ENCODE results near the gene SNIP1.

The SNIP1 gene, protein sequence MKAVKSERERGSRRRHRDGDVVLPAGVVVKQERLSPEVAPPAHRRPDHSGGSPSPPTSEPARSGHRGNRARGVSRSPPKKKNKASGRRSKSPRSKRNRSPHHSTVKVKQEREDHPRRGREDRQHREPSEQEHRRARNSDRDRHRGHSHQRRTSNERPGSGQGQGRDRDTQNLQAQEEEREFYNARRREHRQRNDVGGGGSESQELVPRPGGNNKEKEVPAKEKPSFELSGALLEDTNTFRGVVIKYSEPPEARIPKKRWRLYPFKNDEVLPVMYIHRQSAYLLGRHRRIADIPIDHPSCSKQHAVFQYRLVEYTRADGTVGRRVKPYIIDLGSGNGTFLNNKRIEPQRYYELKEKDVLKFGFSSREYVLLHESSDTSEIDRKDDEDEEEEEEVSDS

GRCh38 chr1:37553927-37554808 is at the start of gene SNIP1:
Gene SNIP1 (minus strand): TSS chr1:37554293. CDS start chr1:37554229, 64 bp downstream.
- Histone ChIP-seq H3K27me3 (no peaks in the 10 kb centered on the region), H3K9me3 (replicated peaks in 1 of 11) (peaks cover 0 to 10% (median 5%) of the 10 kb centered on the region in 11 experiments; a peak in 10 of 22 replicates), H3K4me2 (peak within 1 kb of the TSS; percentile 88 to 99 (median 95)), H3K36me3 (peaks cover 34 to 40% (median 36%) of the 10 kb centered on the region in 11 experiments), H4K20me1 (peaks cover 3 to 48% (median 38%) of the 10 kb centered on the region in 11 experiments; a peak in 18 of 22 replicates), H3K4me1 (peaks cover 15 to 36% (median 27%) of the 10 kb centered on the region in 10 experiments), H3K27ac (peak within 1 kb of the TSS; percentile 79 to 95 (median 90)), H3K4me3 (peak within 1 kb of the TSS; percentile 77 to 100 (median 96)), H3K9ac (peak within 1 kb of the TSS; percentile 83 to 98 (median 94))
- TF ChIP-seq Cebpa-rat (IDR thresholded peaks at IDR 0.05) = no peak

- no peak overlapping the region for H3K4me2 ChIP-seq
These were observed 48.9 kb upstream of the SNIP1 start for GRCh38 chr1:37602750-37603694.

DNA sequence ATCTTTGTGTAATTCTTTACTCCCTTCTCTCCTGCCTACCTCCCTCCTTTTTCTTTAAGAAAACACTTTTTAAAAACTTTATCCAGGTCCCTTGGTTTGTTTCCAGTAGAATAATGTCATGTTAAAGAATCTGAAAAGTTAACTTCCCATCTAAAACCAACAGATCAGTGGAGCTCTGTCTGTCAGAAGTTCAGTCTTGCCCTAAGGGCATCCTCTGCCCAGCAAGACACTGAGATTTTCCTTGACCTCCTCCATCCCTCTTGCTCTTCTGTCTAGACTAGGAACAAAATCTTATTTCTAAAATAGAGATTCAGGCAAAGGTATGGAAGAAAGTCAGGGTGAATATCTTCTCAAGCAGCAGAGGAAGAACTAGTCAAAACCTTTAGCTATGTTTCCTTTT is 47.3 kb upstream of the SNIP1 start:
- Histone ChIP-seq H3K27ac (no peak overlapping the region), H3K9ac (no peak overlapping the region), H3K4me1 (peaks cover under 1 to 10% (median 5%) of the 10 kb centered on the region in 10 experiments; a peak in 14 of 20 replicates), H3K4me3 (no peak overlapping the region), H4K20me1 (no peaks in the 10 kb centered on the region), H3K4me2 (no peak overlapping the region), H3K27me3 (no peaks in the 10 kb centered on the region), H3K9me3 (replicated peaks in 1 of 11) (no peaks in the 10 kb centered on the region), H3K36me3 (no peaks in the 10 kb centered on the region)
- TF ChIP-seq Cebpa-rat (IDR thresholded peaks at IDR 0.05) = no peak

More at GRCh38 chr1:37602750-37603694, 48.9 kb upstream of the SNIP1 start:
- H3K27me3 ChIP-seq = no peaks in the 10 kb centered on the region; a peak in 1 of 22 replicates
- H4K20me1 ChIP-seq = no peaks in the 10 kb centered on the region
- TF ChIP-seq Cebpa-rat (IDR thresholded peaks at IDR 0.05) = no peak
- H3K9me3 ChIP-seq (replicated peaks in 1 of 11) = no peaks in the 10 kb centered on the region
- no peak overlapping the region for H3K27ac ChIP-seq
- no peak overlapping the region for H3K9ac ChIP-seq
- H3K36me3 ChIP-seq = no peaks in the 10 kb centered on the region
- peaks cover 0 to 14% (median 5%) of the 10 kb centered on the region in 10 experiments; a peak in 12 of 20 replicates for H3K4me1 ChIP-seq
- no peak overlapping the region for H3K4me3 ChIP-seq

- H3K27ac ChIP-seq = no peak overlapping the region
These were observed 45.8 kb upstream of the SNIP1 start for GRCh38 chr1:37599940-37600339.

DNA sequence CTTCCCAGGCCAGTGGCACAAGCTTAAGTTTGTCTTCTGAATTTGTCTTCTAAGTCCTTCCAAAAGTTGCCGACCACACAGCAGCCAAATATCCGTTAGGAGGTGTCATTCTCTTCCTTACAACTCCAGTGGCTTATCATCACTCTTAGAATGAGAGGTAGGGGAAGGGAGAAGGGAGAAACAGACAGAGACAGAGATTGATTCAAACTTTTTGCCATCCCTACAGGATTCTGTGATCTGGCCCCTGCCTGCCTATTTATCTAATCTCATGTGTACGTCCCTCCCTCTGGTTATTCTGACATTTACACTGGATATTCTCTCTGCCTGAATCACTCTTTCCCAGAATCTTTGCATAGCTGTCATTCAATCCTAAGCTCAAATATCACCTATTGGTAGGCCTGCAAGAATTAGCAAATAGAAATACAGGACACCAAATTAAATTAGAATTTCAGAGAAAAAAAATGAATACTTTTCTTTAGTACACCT is 42.1 kb upstream of the SNIP1 start:
- peak overlapping the region; percentile 79 to 97 (median 93) for H3K4me2 ChIP-seq
- peak overlapping the region in 7 of 11 experiments; percentile 77 to 88 (median 81); a peak in 10 of 22 replicates for H3K27ac ChIP-seq
- peaks cover 25 to 35% (median 29%) of the 10 kb centered on the region in 11 experiments for H3K36me3 ChIP-seq
- H4K20me1 ChIP-seq = peaks cover 13 to 42% (median 42%) of the 10 kb centered on the region in 11 experiments; a peak in 21 of 22 replicates
- H3K4me1 ChIP-seq = peaks cover 18 to 26% (median 22%) of the 10 kb centered on the region in 10 experiments
- H3K4me3 ChIP-seq = peak overlapping the region; percentile 69 to 91 (median 83)
- no peak for TF ChIP-seq Cebpa-rat (IDR thresholded peaks at IDR 0.05)
- no peaks in the 10 kb centered on the region for H3K9me3 ChIP-seq (replicated peaks in 1 of 11)
- no peaks in the 10 kb centered on the region for H3K27me3 ChIP-seq
- H3K9ac ChIP-seq = peak overlapping the region; percentile 76 to 91 (median 87); a peak in 21 of 22 replicates

More at GRCh38 chr1:37599940-37600339, 45.8 kb upstream of the SNIP1 start:
- peaks cover 2 to 9% (median 7%) of the 10 kb centered on the region in 10 experiments; a peak in 16 of 20 replicates for H3K4me1 ChIP-seq
- H4K20me1 ChIP-seq = peaks cover 0 to 6% (median 5%) of the 10 kb centered on the region in 11 experiments; a peak in 11 of 22 replicates
- H3K9ac ChIP-seq = no peak overlapping the region; a peak in 1 of 22 replicates
- no peak overlapping the region for H3K4me2 ChIP-seq
- TF ChIP-seq Cebpa-rat (IDR thresholded peaks at IDR 0.05) = no peak
- no peaks in the 10 kb centered on the region for H3K36me3 ChIP-seq
- H3K4me3 ChIP-seq = no peak overlapping the region
- H3K9me3 ChIP-seq (replicated peaks in 1 of 11) = no peaks in the 10 kb centered on the region
- H3K27me3 ChIP-seq = no peaks in the 10 kb centered on the region

DNA sequence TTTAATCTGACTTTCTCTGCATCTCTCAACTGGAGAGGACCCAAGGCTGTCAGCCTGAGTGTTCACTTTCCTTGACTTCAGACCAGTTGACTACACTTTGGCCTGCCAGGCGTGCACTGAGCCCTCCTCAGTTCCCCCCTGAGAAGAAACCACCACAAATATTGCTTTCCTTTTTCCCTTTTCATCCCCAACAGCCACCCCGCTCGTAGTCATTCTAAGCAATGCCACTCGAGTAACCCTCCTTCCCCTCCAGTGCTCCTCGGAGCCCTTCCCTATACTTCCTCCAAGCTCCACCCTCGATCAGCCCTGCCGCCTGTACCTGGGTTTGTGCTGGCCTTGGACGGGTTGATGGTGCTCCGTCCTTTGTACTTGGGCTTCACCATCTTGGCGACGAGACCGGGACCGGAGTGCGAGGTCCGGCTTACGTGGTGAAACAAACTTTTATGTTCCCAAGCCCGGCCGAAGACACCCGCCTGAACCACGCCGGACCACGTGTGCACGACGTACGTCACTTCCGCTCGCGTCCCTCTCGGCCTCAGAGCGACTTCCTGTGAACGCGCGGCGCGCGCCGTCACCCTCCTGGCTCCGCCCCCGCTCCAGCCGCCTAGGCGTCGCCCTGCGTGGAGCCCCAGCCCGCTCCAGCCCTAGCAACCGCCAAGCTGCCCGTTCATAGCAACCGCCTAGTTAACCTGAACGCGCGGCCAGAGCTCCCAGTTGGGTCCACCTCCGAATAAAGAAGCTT is 41.5 kb upstream of the SNIP1 start, which contains the start of gene GNL2:
Gene GNL2 (minus strand): TSS at position 498 of the 742 bp plus-strand sequence. CDS start 115 bp downstream, at position 383.
- Histone ChIP-seq H3K27me3 (no peaks in the 10 kb centered on the region), H3K27ac (peak within 1 kb of the TSS; percentile 50 to 88 (median 85); a peak in 21 of 22 replicates), H3K9me3 (replicated peaks in 1 of 11) (no peaks in the 10 kb centered on the region), H3K4me2 (peak within 1 kb of the TSS; percentile 88 to 98 (median 95)), H3K4me1 (peaks cover 18 to 26% (median 22%) of the 10 kb centered on the region in 10 experiments), H3K4me3 (peak within 1 kb of the TSS; percentile 69 to 91 (median 83)), H4K20me1 (peaks cover 13 to 49% (median 48%) of the 10 kb centered on the region in 11 experiments; a peak in 21 of 22 replicates), H3K9ac (peak within 1 kb of the TSS; percentile 76 to 91 (median 87)), H3K36me3 (peaks cover 31 to 41% (median 35%) of the 10 kb centered on the region in 11 experiments)
- TF ChIP-seq Cebpa-rat (IDR thresholded peaks at IDR 0.05) = no peak

GRCh38 chr1:37593726-37594125 is 39.6 kb upstream of the SNIP1 start:
- Histone ChIP-seq H3K9me3 (replicated peaks in 1 of 11) (no peaks in the 10 kb centered on the region), H3K27ac (no peak overlapping the region), H3K4me1 (peaks cover 18 to 26% (median 22%) of the 10 kb centered on the region in 10 experiments), H3K27me3 (no peaks in the 10 kb centered on the region), H3K4me3 (peak overlapping the region in 4 of 10 experiments; percentile 89 to 91 (median 90); a peak in 8 of 20 replicates), H4K20me1 (peaks cover 13 to 67% (median 66%) of the 10 kb centered on the region in 11 experiments; a peak in 21 of 22 replicates), H3K36me3 (peaks cover 50 to 60% (median 54%) of the 10 kb centered on the region in 11 experiments), H3K9ac (peak overlapping the region in 6 of 11 experiments; percentile 76 to 89 (median 88); a peak in 6 of 22 replicates), H3K4me2 (peak overlapping the region; percentile 88 to 98 (median 95))
- TF ChIP-seq Cebpa-rat (IDR thresholded peaks at IDR 0.05) = no peak

All from BLaER1 treated with 17β-estradiol and CSF1 and Interleukin-3, amounts not matched to agents 10 nM and 100 nM (cell line).